Thyroid gland (tissue), 4 donors: ENCODE results near the gene MGAT5.

Experiments used
- CTCF ChIP-seq, 6 experiments: fragments of 200-600 bp in 3 of 6; fragments of 450-650 bp in 3 of 6; sonication (generic) in 3 of 6; IDR thresholded peaks; one replicate each; pipeline ENCODE4 v1.5.1; 2016 to 2019; ENCODE audit warnings: antibody characterized with exemption in 6 of 6, mild to moderate bottlenecking in 2 of 6, inconsistent platforms in 1 of 6, moderate library complexity in 1 of 6
- POLR2A ChIP-seq, 2 donors: fragments of 450-650 bp; IDR thresholded peaks; one replicate each; pipeline ENCODE4 v1.6.1; 2017; ENCODE audit warnings: antibody characterized with exemption in 2 of 2, mild to moderate bottlenecking in 2 of 2, moderate library complexity in 1 of 2

GRCh38 chr2:134250840-134251461 is 2.9 kb upstream of the MGAT5 start:
- TF ChIP-seq CTCF (IDR thresholded peaks at IDR 0.05) (no peak), POLR2A (IDR thresholded peaks at IDR 0.05) (no peak)
